Kidney epithelial cell (primary cell): ENCODE results near the gene PLCG2. TPM values are rescaled to one million over a fixed set of nuclear protein-coding genes. Genes with fewer than 3 reads are reported as not detected.
"Not testable (repeated sequence)": the region's sequence is repeated elsewhere in the genome, so short reads cannot be mapped to it uniquely, and the experiment has no call there.

Experiments used
- DNase-seq: peaks from one replicate; pipeline ENCODE4 v3.0.0-alpha.2; 2010; ENCODE audit warnings: low read depth
- H3K27me3 ChIP-seq: 2 replicates; pipeline ENCODE4 v1.6.0; 2011; ENCODE audit warnings: low read length; ENCODE audit not compliant: control insufficient read depth, insufficient read depth
- H3K36me3 ChIP-seq: 2 replicates; pipeline ENCODE4 v1.5.1; 2011; ENCODE audit warnings: low read length; ENCODE audit not compliant: control insufficient read depth, insufficient read depth
- H3K4me3 ChIP-seq: 2 replicates; pipeline ENCODE4 v1.5.1; 2011; ENCODE audit warnings: low read depth, mild to moderate bottlenecking, control low read depth, low read length
- total RNA-seq: library from RNA; depleted of rRNA; stranded (reverse); fragments of >200 nt; gene quantifications from 2 replicates; pipeline ENCODE4 v1.2.3, GENCODE V29; 2015
- TF ChIP-seq, protein P1 (sequence below): IDR thresholded peaks from 2 replicates; pipeline ENCODE4 v1.5.1; 2011; ENCODE audit warnings: mild to moderate bottlenecking, moderate library complexity, low read length, control low read depth, inconsistent platforms; ENCODE audit not compliant: insufficient read depth, poor library complexity, severe bottlenecking

PLCG2 gene
- total RNA-seq, 1 donor from 2014 or later = 17.3 TPM

DNA sequence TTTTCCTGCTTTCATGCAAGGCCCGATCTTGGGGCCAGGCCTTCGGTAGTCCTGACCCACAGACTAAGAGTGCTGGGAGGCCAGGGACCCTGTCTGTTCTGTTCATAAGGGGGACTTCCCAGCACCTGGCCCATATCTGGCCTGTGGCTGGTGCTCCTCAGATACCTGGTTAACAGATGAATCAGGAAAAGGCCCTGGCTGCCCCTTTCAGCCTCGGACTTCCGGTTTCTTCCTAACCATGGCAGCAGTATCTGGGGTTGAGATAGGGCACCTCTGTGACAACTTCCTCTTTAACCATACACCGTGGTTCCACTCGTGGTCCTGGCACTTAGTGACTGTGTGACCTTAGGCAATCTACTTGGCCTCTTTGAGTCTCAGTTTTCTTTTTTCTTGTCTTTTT, 18.4 kb downstream of the PLCG2 start:
- TF ChIP-seq, protein P1, sequence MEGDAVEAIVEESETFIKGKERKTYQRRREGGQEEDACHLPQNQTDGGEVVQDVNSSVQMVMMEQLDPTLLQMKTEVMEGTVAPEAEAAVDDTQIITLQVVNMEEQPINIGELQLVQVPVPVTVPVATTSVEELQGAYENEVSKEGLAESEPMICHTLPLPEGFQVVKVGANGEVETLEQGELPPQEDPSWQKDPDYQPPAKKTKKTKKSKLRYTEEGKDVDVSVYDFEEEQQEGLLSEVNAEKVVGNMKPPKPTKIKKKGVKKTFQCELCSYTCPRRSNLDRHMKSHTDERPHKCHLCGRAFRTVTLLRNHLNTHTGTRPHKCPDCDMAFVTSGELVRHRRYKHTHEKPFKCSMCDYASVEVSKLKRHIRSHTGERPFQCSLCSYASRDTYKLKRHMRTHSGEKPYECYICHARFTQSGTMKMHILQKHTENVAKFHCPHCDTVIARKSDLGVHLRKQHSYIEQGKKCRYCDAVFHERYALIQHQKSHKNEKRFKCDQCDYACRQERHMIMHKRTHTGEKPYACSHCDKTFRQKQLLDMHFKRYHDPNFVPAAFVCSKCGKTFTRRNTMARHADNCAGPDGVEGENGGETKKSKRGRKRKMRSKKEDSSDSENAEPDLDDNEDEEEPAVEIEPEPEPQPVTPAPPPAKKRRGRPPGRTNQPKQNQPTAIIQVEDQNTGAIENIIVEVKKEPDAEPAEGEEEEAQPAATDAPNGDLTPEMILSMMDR = no peak
- Histone ChIP-seq H3K27me3 (no peaks in the 10 kb centered on the region), H3K36me3 (no peaks in the 10 kb centered on the region), H3K4me3 (no peak overlapping the region)
- no peak for DNase-seq

DNA sequence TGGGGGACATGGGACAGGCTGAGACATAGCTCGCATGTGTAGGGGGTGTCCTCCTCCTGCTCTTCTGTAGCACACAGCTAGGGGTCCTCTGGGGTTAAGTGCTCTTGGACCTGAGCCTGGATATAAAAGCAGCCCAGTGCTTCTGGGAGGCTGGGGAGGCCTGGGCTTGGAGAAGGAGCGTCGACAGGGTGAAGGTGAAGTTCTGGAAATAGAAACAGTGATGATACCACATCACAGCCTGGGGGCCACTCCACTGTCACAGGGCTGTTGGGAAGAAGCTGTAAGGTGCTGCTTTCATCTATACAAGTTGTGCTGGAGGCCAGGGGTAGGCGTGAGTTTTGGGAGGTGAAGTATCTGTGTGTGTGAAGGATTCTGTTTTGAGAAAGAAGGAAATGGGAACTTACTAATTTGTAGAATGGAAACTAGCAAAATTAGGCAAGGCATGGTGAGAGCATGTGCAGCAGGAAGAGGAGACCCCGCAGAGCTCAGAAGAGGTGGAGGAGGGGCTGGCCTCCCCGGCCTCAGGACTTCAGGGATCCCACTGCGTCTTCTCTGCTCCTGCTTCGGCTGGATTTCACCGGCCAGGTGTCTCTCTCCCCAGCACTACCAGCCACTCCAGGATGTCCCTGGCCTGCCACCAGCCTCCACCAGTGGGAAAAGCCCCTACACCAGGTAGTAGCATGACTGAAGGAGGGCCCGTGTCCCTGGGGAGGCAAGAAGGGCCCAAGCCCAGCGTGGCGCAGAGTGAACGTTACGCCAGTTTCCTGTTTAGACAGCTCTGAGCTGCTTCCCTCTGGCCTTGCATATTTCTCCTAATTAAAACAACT, 19.4 kb downstream of the PLCG2 start:
- H3K36me3 ChIP-seq = no peaks in the 10 kb centered on the region
- H3K4me3 ChIP-seq = no peak overlapping the region
- H3K27me3 ChIP-seq = no peaks in the 10 kb centered on the region
- TF ChIP-seq, protein P1 = no peak
- no peak for DNase-seq

DNA sequence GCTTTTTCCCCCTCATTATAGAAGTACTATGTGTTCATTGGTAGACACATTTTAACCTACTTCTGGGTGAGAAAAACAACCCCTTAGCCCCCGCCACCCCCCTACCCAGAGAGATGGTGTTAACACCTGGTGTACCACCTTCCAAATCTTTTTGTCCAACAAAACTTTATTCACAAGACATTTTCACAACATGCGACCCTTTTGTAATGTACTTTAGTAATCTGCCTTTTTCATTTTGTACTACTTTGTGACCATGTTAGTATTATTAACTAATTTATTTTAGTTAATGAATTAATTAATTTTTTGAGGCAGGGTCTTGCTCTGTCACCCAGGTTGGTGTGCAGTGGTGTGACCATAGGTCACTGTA, 20.0 kb downstream of the PLCG2 start:
- no peaks in the 10 kb centered on the region for H3K36me3 ChIP-seq
- TF ChIP-seq, protein P1 = no peak
- H3K27me3 ChIP-seq = no peaks in the 10 kb centered on the region
- no peak for DNase-seq
- no peak overlapping the region for H3K4me3 ChIP-seq

DNA sequence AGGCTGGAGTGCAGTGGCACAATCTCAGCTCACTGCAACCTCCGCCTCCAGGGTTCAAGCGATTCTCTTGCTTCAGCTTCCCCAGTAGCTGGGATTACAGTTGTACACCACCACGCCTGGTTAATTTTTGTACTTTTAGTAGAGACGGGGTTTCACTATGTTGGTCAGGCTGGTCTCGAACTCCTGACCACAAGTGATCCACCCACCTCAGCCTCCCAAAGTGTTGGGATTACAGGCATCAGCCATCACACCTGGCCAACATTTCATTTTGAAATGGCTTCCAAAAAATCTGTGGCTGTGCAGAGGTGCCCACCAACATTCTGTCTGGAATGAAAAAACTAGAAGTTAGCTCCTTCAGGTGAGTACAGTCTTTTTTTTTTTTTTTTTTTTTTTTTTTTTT, 22.6 kb downstream of the PLCG2 start:
- H3K27me3 ChIP-seq, DNase-seq, H3K36me3 ChIP-seq, H3K4me3 ChIP-seq: not testable (repeated sequence)

DNA sequence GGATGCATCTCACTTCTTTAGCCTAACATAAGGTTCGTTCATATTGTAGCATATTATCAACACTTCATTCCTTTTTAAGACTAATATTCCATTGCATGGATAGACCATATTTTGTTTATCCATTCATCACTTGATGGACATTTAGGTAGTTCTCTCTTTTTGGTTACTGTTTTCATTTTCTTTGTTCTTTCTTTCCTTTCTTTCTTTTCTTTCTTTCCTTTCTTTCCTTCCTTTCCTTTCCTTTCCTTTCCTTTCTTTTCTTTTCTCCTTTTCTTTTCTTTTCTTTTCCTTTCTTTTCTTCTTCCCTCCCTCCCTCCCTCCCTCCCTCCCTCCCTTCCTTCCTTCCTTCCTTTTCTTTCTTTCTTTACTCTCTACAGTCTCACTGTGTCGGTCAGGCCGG, 24.2 kb downstream of the PLCG2 start:
- no peaks in the 10 kb centered on the region for H3K36me3 ChIP-seq
- DNase-seq = no peak
- H3K4me3 ChIP-seq = no peak overlapping the region
- TF ChIP-seq, protein P1 = no peak
- H3K27me3 ChIP-seq = no peaks in the 10 kb centered on the region

DNA sequence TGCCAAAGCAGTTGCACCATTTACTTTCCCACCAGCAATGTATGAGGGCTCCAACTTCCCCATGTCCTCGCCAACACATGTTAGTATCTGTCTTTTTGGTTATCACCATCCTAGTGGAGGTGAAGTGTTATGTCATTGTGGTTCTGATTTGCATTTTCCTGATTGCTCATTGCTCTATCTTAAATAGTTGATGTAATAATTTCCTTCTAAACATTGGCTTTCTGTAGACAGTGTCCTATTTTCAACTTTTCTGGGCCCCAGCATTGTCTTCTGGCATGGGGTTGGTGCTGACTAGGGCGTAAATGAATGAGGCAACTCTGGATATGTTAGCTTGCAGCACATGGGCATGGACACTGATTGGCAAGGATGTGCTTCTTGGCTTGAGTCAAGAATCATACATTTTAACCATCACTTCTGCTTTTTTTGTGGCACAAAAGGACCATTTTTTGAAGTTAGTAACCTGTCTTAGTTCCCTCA, 25.1 kb downstream of the PLCG2 start:
- Histone ChIP-seq H3K36me3 (no peaks in the 10 kb centered on the region), H3K27me3 (no peaks in the 10 kb centered on the region), H3K4me3 (no peak overlapping the region)
- TF ChIP-seq, protein P1 = no peak
- no peak for DNase-seq
